Measurements from ENCODE around the gene PGPEP1.

Gene PGPEP1, protein sequence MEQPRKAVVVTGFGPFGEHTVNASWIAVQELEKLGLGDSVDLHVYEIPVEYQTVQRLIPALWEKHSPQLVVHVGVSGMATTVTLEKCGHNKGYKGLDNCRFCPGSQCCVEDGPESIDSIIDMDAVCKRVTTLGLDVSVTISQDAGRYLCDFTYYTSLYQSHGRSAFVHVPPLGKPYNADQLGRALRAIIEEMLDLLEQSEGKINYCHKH

GRCh38 chr19:18340190-18340989, at the start of gene PGPEP1:
Gene PGPEP1 (plus strand): TSS chr19:18340598. CDS start chr19:18340682, 84 bp downstream.
- Histone ChIP-seq H3K4me3 (ENCODE audit: low read depth in 1 of 2, low read length in 1 of 2) (peak within 1 kb of the TSS; percentile 80 to 82), H3K27ac (peak within 1 kb of the TSS; percentile 75), H3K4me1 (ENCODE audit: control insufficient read depth in 1 of 2, insufficient read depth in 1 of 2, low read depth in 1 of 2, low read length in 1 of 2) (peaks cover 18 to 25% of the 10 kb centered on the region in 2 experiments), H3K27me3 (peaks cover 5% of the 10 kb centered on the region), H3K9me3 (no peaks in the 10 kb centered on the region), H3K36me3 (peaks cover 12% of the 10 kb centered on the region)
- TF ChIP-seq CTCF (IDR thresholded peaks at IDR 0.05): no peak

GRCh38 chr19:18291019-18291524, 49.3 kb upstream of the PGPEP1 start:
- H3K27me3 ChIP-seq: peaks cover 11% of the 10 kb centered on the region
- peak overlapping the region; percentile 81 to 92 for H3K4me3 ChIP-seq (ENCODE audit: low read depth in 1 of 2, low read length in 1 of 2)
- H3K36me3 ChIP-seq: no peaks in the 10 kb centered on the region
- peaks cover 19 to 20% of the 10 kb centered on the region in 2 experiments for H3K4me1 ChIP-seq (ENCODE audit: control insufficient read depth in 1 of 2, insufficient read depth in 1 of 2, low read depth in 1 of 2, low read length in 1 of 2)
- H3K27ac ChIP-seq: peak overlapping the region; percentile 93
- no peaks in the 10 kb centered on the region for H3K9me3 ChIP-seq
- TF ChIP-seq CTCF (IDR thresholded peaks at IDR 0.05): no peak

- peaks cover 19 to 20% of the 10 kb centered on the region in 2 experiments for H3K4me1 ChIP-seq (ENCODE audit: control insufficient read depth in 1 of 2, insufficient read depth in 1 of 2, low read depth in 1 of 2, low read length in 1 of 2)
These were observed 48.6 kb upstream of the PGPEP1 start for GRCh38 chr19:18291590-18292461.

GRCh38 chr19:18292462-18292809, 48.0 kb upstream of the PGPEP1 start:
- peaks cover 11% of the 10 kb centered on the region for H3K27me3 ChIP-seq
- H3K27ac ChIP-seq: peak overlapping the region; percentile 93
- no peak for TF ChIP-seq CTCF (IDR thresholded peaks at IDR 0.05)
- no peaks in the 10 kb centered on the region for H3K9me3 ChIP-seq
- peak overlapping the region; percentile 81 to 92 for H3K4me3 ChIP-seq (ENCODE audit: low read depth in 1 of 2, low read length in 1 of 2)
- H3K4me1 ChIP-seq (ENCODE audit: control insufficient read depth in 1 of 2, insufficient read depth in 1 of 2, low read depth in 1 of 2, low read length in 1 of 2): peaks cover 19 to 20% of the 10 kb centered on the region in 2 experiments
- no peaks in the 10 kb centered on the region for H3K36me3 ChIP-seq

More at GRCh38 chr19:18291590-18292461, 48.6 kb upstream of the PGPEP1 start:
- Histone ChIP-seq H3K27me3 (peaks cover 11% of the 10 kb centered on the region), H3K4me3 (ENCODE audit: low read depth in 1 of 2, low read length in 1 of 2) (peak overlapping the region; percentile 81 to 92), H3K9me3 (no peaks in the 10 kb centered on the region), H3K27ac (peak overlapping the region; percentile 93), H3K36me3 (no peaks in the 10 kb centered on the region)
- TF ChIP-seq CTCF (IDR thresholded peaks at IDR 0.05): no peak
